ENCODE results near the gene IL24. TPM values are rescaled to one million over a fixed set of nuclear protein-coding genes. Genes with fewer than 3 reads are reported as not detected.

IL24 gene
- total RNA-seq, 1 experiment from 2014 or later: 1.8 TPM

DNA sequence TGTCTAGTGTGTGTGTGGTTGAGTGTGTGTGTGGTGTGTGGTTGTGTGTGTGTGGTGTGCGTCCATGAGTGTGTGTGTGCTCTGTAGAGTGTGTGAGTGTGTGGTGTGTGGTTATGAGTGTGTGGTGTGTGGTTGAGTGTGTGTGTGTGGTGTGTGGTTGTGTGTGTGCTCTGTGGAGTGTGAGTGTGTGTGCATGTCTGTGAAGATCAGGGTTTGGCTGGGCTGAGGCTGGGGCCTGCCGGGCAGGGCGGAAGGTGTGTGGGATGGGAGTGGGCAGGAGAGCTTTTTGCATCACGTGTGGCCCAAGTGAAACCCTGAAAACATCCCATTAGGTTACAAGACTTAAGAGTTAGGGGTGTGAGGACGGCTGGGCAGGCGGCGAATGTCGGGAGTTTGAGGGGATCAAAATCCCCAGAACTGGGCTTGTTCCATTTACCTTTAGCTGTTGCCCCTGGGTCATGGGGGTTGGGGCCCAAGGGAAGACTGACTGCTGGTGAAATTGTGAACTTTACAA, 27.4 kb downstream of the IL24 start:
- DNase-seq (ENCODE audit: low read depth): no peak

DNA sequence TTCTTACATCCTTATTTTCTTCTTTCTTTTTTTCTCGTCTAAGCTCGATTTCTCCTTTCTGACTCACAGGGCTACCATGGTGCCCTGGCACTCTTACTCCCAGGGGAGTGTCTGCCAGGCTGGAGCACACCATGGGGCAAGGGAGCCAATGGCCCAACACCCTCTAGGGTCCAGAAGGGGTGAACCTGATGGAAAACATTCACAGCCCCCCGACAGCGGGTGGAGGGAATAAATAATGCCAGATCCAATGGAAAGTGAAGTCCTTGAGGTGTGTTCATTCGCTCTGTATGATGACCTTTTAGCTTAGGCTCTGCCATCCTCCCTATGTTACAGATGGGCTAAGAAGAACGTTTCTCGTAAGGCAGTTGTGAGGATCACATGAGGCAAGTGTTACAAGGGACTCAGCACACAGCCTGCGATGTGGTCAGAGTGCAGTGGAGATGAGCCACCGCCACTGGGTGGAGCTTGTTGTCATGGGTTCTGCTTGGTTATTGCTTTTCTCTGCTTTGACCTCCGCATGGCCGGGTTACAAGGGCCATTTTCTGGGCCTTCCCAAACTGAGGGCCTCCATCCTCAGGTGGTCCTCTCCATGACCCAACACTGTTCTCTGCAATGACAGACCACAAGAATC, 28.0 kb downstream of the IL24 start:
- no peak for DNase-seq (ENCODE audit: low read depth)

DNA sequence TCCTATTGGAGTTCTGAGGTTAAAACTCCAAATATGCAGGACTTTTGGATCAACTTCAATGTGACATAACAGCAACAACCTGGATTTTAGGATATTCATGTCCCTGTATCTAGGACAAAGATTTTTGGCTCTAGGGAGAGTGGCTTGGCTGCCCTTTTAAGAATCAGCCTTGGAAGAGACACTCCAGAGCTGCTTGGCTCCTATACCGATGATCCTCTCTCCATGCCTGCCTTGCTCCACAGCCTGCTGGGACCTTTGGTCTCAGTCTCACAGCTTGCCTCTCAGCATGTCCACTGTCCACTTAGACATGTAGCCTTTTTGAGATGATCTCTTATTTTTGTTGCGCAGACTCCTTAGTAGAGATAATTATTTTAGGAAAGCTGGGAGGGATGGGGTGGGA, 29.0 kb downstream of the IL24 start:
- no peak for DNase-seq (ENCODE audit: low read depth)

DNA sequence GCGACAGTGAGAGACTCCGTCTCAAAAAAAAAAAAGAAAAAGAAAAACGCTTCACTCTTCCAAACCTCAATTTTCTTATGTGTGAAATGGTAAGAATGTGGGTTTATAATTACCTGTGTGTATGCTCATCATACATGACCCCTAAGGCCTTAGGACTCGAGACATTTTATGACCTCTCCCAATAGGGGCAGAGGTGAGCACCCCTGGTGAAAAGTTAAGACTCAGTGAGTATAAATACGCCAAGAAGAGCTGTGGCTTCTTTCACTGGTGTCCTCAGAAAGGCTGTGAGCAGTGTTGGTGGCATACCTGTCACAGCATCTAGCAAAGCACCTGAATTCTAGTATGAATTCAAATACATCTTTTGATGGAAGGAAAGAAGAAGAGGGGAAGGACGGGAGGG, 32.3 kb downstream of the IL24 start:
- no peak for DNase-seq (ENCODE audit: low read depth)

DNA sequence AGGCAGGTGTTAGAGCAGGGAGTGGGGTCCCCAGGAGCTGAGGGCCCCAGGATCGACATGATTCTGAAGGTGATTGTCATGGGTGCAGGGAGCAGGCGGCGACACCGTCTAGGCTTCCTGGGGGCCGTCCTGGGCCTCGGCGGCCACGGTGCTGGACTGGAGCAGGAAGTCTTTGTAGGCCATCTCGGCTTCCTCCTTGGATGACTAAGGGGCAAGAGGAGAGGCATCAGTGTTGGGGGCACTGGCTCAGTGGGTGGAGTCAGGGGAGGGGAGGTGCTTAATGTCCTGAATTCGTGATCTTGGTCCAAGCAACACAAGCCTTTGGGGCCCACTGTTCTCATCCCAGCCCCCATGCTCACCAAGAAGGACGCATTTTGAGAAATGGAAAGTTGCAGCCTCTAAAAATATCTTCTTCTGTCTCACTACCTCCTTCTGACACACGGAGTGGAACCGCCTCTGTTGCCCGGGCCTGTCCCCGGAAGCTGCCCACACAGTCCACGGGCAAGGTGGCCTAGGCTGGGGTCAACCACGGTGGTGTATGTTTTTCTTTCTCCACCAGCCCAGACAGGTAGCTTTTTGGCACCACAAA, 33.1 kb downstream of the IL24 start:
- DNase-seq (ENCODE audit: low read depth): no peak

DNA sequence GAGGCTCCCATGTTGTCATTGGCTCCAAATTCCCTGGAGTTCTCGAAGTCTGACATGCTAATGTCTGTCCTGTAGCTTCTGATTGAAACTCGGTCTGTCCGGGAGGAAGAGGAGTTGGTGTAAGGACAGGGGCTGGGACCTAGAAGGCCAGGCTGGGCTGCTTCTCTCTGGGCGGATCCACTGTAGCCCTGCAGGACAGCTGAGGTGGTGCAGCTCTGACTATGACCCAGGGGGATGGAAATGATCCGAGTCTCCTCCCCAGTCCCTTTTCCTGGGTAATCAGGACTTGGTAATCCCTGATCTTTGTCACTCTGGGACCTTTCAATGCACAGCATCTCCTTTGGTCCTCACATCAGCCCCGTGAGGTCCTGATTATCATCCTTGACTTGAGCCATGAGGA, 34.5 kb downstream of the IL24 start:
- DNase-seq (ENCODE audit: low read depth): no peak

DNA sequence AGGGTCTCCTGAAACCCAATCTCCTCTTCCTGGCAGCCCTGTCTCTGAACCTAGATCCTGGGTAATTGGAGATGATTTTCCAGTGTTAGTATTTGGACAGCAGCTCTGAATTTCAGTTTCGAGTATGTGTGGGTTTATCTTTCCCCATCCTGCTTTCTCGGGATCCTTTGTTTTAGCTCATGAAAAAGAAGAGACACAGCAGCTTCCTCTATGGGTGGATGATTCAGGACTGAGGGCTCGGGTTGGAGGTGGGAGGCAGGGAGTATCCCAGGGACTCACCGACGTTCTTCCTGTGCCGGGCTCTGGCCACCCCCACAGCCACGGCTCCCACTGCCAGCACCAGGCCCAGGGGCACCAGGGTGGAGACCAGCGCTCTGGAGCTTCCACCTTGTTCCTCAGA, 34.9 kb downstream of the IL24 start:
- DNase-seq (ENCODE audit: low read depth): no peak

DNA sequence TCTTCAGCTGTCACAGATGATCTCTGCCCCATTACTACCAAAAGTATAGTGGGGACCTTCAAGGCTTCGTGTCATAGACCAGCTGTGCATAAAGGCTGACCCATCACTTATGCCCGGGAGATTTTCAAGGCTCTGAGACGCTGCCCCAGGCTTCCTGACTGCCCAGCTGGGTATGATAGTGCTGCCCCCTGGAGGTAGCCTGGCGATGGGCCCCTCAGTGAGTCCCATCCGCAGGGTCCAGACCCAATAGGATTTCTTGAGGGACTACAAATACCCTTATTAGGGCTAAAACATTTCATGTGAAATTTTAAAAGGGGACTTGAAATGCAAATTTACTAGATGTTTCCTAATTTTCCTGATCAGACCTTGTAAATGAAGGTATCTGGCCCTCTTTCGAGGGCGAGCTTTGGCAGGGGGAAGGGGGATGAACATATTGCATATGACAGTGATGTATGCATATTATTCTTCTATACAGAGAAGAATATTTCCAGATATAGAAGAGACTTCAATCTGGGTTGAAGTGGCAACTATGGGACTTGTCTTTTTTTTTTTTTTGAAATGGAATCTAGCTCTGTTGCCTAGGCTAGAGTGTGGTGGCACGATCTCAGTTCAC, 36.2 kb downstream of the IL24 start:
- no peak for DNase-seq (ENCODE audit: low read depth)

DNA sequence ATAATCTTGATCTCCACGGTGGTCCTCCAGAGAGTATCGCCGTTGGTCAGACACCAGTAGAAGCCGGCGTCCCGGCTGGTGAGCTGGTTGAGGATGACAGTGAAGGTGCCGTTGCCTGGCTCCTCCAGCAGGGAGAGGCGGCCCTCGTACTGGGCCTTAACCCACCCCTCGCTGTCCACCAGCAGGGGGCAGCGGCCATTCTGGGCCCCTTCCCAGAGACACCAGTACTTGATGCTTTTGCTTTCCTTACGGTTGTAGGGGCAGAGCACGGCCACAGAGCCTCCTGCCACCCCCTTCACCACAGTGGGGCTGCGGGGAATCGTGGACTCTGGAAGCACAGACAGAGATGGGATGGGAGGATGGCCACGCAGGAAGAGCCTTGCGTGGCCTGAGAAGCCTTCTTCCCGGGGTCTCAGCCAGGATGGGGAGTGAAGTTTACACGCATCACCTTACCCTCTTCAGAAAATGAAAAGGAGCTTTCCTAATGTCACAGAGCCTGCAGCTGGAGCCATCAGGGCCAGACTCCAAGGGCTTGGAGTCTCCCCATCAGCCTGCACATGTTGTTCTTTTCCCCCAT, 38.3 kb downstream of the IL24 start:
- peak; percentile 8 for DNase-seq (ENCODE audit: low read depth)

DNA sequence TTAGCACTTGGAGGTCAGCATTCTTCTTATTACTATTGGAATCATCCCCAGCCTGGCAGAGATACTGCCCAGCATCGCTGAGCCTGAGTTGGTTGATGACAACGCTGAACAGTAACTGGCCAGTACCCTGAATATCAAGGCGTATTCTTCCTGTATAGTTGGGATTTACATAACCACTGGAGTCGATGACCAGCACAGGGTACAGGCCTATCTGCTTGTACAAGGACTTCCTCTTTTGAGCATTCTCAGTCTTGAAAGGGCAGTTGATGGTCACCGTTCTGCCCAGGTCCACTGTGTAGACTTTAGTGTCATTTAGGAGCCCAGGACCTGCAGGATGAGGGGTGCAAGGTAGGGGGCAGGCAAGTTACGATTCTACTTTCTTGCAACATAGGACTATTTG, 40.2 kb downstream of the IL24 start:
- no peak for DNase-seq (ENCODE audit: low read depth)

DNA sequence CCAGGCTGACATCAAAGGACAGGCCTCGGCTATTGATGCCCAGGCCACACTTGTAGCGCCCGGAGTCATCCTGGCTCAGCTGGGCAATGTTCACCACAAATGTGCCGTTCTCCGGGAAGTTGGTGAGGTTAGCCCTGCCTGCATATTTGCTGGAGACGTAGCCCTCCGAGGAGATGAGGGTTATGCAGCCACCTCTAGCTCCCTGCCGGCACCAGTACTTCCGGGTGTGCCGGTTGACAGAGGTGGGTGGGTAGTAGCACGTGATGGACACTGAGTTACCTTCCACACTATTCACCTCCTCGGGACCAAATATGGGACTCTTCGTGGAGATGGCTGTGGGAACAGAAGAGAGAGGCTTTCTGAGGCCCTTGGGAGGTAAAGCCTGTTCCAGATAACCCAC, 41.9 kb downstream of the IL24 start:
- no peak for DNase-seq (ENCODE audit: low read depth)

DNA sequence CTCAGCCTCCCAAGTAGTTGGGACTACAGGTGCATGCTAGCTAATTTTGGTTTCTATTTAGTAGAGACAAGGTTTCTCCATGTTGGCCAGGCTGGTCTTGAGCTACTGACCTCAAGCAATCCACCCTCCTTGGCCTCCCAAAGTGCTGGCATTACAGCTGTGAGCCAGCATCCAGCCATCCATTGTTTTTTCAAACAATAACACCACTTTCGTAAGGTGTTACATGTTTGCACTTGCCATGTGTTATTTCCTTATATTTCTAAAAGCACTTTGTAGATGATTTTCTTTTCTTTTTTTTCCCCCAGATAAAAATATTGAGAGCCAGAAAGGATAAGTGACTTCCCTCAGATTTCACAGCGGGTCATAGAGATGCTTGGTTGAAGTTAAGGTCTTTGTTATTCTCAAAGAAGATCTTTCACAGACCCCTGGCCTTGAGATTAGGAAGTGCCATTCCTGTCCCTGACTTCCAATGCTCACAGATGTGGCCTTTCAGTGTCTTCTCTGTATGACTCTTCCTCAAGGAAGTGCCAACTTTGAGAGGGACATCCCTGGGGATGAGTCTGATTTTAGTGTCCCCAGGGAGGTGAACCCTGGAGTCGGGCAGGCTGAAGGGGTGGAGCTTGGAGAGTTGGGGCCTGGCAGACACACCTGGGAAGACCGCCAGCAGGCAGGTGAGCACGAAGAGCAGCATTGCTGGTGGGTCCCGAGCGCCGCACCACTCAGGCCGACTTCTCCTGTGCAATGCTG, 42.8 kb downstream of the IL24 start:
- DNase-seq (ENCODE audit: low read depth): no peak

DNA sequence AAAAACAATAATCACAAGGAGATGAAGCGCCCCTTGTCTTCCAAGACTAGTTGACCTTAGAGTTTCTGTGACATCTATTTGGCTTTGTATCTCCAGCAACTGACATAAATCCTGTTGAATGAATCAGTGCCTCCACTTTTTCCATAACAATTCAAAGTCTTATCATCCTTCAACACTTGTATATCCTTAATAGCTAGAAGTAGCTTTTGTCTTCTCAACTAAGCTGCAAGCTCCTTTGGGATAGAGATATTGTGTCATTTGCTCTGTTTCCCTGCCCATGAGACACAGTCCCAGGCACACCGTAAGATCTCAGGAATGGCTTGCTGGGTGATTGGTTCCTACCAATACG, 43.3 kb downstream of the IL24 start:
- no peak for DNase-seq (ENCODE audit: low read depth)

DNA sequence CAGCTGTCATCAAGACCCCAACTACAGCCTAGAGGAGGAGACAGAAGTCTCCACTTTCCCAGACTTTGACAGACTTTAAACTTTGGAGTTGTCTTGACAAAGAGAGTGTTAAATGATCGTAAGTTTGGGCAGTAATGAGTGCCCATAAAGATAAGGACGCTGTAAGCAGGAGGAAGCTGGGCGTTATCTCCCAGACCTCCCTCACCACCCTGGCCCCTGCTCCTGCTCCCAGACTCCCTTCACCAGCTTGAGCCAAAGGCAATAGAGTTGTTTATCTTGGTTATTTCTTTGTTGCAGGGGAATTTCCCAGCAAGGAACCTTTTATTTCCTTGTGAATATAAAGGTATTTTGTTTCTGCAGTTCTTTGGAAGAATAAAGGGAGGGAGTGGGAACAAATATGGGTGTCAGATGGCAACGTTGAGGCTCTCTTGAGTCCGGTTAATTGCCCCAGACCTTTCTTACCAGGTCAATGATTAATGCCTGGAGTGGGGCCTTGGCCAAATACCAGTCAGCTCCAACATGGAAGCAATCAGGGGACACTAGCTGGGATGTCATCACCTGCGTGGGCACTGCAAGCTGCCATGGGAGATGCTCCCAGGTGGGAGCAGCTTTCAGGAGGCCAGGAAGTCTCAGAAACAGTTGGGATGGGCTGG, 44.6 kb downstream of the IL24 start:
- DNase-seq (ENCODE audit: low read depth): no peak

DNA sequence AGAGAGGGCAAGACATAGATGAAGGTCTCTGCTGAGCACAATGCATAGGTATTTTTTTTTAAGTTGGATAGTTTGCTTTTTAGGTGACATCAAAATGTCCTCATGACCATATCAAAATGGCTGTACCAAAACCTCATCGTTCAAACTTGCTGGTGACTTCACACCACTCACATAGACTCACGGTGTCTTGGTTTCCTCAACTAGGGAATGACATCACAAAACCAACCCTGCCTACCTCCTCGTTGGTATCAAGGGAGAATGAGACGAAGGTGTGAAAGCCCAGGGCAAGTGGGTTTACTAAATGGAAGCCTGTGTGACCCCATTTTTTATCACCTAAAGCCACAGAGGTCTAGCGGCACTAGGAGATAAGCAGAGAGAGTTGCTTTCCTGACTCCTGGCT, 47.5 kb downstream of the IL24 start:
- no peak for DNase-seq (ENCODE audit: low read depth)

DNA sequence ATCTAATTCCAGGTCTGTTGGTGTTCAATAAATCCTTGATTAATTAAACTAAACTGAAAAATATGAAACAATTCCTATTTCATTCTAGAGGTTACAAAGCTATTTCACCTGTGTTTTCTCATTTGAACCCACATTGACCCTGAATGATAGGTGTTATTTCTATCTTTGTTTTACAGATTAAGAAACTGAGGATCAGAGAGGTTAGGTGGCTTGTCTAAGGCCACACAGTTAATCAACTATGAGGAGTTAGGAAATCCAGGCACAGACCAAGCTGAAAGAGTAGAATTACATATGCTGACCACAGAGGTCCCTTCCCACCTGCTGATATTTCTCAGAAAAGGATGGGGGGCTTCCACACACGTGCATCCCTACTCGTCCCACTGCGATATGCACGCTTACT, 48.5 kb downstream of the IL24 start:
- no peak for DNase-seq (ENCODE audit: low read depth)

DNA sequence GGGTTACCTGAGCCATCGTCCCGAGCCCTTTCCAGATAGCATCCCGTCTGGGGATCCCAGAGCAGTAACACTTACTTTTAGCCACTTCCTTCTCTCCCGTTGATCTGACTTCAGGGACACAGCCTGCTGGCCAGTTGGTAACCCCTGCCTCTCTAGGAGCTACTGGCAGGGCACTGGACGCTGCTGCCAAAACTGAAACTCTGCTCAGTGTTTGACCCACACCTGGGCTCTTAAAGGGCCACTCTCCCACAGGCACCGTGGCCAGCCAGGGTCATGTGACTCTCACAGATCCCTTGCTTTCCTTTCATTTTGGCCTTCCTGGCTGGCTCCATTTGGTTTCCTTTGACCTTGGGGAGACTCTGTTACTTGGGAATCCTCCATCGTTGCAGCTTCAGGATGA, 49.0 kb downstream of the IL24 start, which contains the start of gene PIGR:
PIGR (minus strand) TSS at position 206 of the 400 bp plus-strand sequence. CDS start 5,935 bp downstream, outside the sequence.
- no peak for DNase-seq (ENCODE audit: low read depth)

DNA sequence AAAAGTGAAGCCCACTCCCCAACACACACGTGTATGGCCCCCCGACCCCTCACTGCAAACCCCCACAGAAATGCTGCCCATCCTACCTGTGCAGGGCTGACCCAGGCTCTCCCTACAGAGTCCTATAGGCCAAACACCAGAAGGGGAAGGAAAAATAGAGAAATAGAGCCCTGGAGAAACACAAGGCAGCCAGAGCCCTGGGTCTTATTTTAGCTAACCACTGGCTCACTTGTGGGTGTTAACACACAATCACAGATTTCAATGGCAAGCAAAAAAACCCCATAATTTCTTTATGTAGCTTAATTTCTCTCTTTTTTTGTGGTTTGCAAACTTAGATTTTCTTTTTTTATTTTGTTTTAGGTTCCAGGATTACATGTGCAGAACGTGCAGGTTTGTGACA, 50.0 kb downstream of the IL24 start:
- no peak for DNase-seq (ENCODE audit: low read depth)

DNA sequence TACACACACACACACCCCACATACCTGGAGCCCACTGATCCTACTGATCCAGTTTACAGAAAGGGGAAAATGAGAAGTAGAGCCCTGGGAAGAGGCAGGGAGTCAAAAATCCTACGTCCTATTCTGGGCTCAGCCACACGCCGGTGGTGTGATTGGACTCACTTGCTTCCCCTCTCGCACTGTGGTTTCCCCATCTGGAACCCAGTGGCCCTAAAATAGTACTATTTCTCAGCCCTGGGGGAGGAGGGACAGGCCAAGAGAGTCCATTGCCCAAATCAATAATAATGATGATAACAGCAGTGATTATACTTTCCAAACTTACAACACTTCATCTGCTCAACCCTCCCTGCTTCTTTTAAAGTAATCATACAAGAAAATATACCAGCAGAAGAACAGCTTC, 52.0 kb downstream of the IL24 start:
- DNase-seq (ENCODE audit: low read depth): no peak

DNA sequence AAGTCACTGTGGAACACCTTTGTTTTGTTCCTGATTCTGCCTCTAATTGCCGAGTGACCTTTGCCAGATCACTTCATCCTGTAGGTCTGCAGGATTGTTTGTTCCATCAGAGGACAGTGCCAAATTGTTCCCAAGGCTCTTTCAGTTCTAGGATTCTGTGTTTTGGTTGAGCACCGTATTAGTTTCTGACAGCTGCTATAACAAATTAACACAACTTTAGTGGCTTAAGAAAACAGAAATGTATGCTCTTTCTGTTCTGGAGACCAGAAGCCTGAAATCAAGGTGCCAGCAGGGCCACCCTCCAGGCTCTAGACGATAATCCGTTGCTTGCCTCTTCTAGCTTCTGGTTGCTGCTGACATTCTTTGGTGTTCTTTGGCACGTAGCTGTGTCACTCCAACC, 52.4 kb downstream of the IL24 start:
- no peak for DNase-seq (ENCODE audit: low read depth)

DNA sequence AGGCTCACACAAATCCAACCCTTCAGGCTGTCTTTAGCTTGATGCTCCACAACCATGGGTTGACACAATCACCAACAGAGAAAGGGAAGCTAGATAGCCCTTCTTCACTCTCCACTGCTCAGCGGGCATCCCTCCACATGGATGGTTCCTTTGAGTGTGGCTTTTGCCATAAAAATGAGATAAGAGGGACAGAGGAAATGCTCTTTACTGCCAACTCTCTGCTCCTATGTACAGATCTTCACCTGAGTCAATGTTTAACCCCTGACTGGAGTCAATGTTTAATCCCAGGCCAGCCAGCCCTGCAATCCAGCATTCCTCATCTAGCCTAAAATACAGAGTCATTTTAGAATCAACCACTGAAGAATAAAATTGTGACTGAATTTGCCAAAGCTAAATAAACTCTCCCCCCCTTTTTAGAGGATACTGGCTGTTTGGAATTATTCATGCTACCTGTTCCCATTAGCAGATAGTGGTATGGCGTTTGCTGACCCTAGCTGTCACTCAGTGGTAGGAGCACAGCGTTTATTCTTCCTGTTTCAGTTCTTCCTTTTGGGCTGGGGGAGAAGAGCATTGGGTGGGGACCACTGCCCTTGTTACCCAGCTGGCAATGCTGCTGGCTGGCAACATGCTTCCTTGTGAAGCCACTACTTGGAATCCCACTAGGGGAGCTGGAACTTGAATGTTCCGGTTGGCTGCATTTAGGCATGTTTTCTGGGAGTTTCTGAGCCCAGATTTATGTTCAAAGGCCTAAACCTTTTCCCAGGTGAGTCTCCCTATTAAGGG, 54.3 kb downstream of the IL24 start:
- DNase-seq (ENCODE audit: low read depth): no peak
